SK-N-SH (cell line): ENCODE data around the gene KIF3B.

Experiments
- CTCF ChIP-seq: fragments of 200-600 bp; sonication (generic); IDR thresholded peaks from 2 replicates; pipeline ENCODE4 v1.6.1; 2017; ENCODE audit warnings: antibody characterized with exemption, mild to moderate bottlenecking, moderate library complexity
- EP300 ChIP-seq, 2 experiments: IDR thresholded peaks; 2 replicates each; pipeline versions ENCODE4 v1.4.0 to v1.6.1; 2012; ENCODE audit warnings: borderline replicate concordance in 1 of 2, low read depth in 1 of 2, low read length in 1 of 2
- GABPA ChIP-seq: IDR thresholded peaks from 2 replicates; pipeline ENCODE4 v1.4.0; 2012; ENCODE audit warnings: low read depth, mild to moderate bottlenecking
- JUND ChIP-seq: IDR thresholded peaks from 2 replicates; pipeline ENCODE4 v1.4.0; 2012
- RAD21 ChIP-seq: IDR thresholded peaks from 2 replicates; pipeline ENCODE4 v1.6.1; 2012; ENCODE audit warnings: mild to moderate bottlenecking, low read length
- REST ChIP-seq: IDR thresholded peaks from 2 replicates; pipeline ENCODE4 v1.6.1; 2012; ENCODE audit warnings: mild to moderate bottlenecking, low read depth, low read length, moderate library complexity
- TEAD4 ChIP-seq: IDR thresholded peaks from 2 replicates; pipeline ENCODE4 v1.4.0; 2012; ENCODE audit warnings: mild to moderate bottlenecking, borderline replicate concordance; ENCODE audit not compliant: insufficient read depth
- YY1 ChIP-seq: IDR thresholded peaks from 2 replicates; pipeline ENCODE4 v1.4.0; 2012; ENCODE audit warnings: low read depth, mild to moderate bottlenecking

DNA sequence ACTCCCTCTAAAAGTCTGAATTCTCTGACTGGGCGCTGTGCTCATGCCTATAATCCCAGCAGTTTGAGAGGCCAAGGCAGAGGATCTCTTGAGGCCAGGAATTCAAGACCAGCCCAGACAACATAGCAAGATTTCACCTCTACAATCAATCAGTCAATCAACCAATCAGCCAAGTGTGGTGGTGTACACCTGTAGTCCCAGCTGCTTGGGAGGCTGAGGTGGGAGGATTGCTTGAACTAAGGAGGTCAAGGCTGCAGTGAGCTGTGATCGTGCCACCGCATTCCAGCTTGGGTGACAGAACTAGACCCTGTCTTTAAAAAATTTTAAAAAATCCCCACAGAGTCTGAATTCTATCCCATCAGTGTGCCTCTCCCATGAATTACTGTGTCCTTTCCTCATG lies 37.9 kb downstream of the KIF3B start:
- TF ChIP-seq CTCF = no peak
- TF ChIP-seq GABPA = no peak
- TF ChIP-seq REST = no peak
- no peak for TF ChIP-seq EP300 (IDR thresholded peaks at IDR 0.05; ENCODE audit: borderline replicate concordance in 1 of 2, low read depth in 1 of 2, low read length in 1 of 2)
- no peak for TF ChIP-seq YY1
- no peak for TF ChIP-seq TEAD4
- no peak for TF ChIP-seq JUND
- no peak for TF ChIP-seq RAD21
